IMR-90 (cell line): ENCODE results near the gene UNC93A. TPM values are rescaled to one million over a fixed set of nuclear protein-coding genes. Genes with fewer than 3 reads are reported as not detected.

Experiments used
- ATAC-seq: fragments of 200-7000 bp; cut with Tn5 transposase; 2 replicates; pipeline ENCODE4 v1.9.1; 2020; ENCODE audit warnings: low read depth, mild to moderate bottlenecking, moderate library complexity
- BruUV-seq: library from RNA; stranded (reverse); fragments of 400-500 nt; replicated peaks from 2 replicates; lab custom pipeline; 2021; lab: Mats Ljungman, UMichigan
- CTCF ChIA-PET: fragments of 300-600 bp; formaldehyde crosslinking; extraction: SDS; loops from one replicate; lab custom pipeline; 2021; ENCODE audit warnings: antibody characterized with exemption; lab: Yijun Ruan, JAX
- POLR2A ChIA-PET: fragments of 300-600 bp; sonication (Branson Sonifier 250); formaldehyde crosslinking; loops from one replicate; lab custom pipeline; 2022; ENCODE audit warnings: antibody characterized with exemption; ENCODE audit not compliant: unreplicated experiment; lab: Charles Lee
- DNase-seq: peaks from one replicate; pipeline ENCODE4 v3.0.0; 2013
- H2AFZ ChIP-seq: replicated peaks from 2 replicates; pipeline ENCODE3; 2013; ENCODE audit warnings: low read length, mild to moderate bottlenecking; ENCODE audit not compliant: poor library complexity
- H2AK5ac ChIP-seq: 2 replicates; pipeline ENCODE4 v1.6.1; 2013; ENCODE audit warnings: low read depth, low read length, inconsistent platforms
- H2AK9ac ChIP-seq: replicated peaks from 2 replicates; pipeline ENCODE3; 2013; ENCODE audit warnings: mild to moderate bottlenecking, low read depth, low read length, moderate library complexity; ENCODE audit not compliant: poor library complexity
- H2BK120ac ChIP-seq: 2 replicates; pipeline ENCODE4 v1.6.1; 2013; ENCODE audit warnings: low read depth, low read length, inconsistent platforms
- H2BK15ac ChIP-seq: 3 replicates; pipeline ENCODE4 v1.6.1; 2013; ENCODE audit warnings: low read depth, low read length, inconsistent platforms
- H2BK20ac ChIP-seq: 2 replicates; pipeline ENCODE4 v1.6.1; 2013; ENCODE audit warnings: low read depth, mild to moderate bottlenecking, inconsistent platforms, low read length, moderate library complexity
- H2BK5ac ChIP-seq: 2 replicates; pipeline ENCODE4 v1.6.1; 2013; ENCODE audit warnings: mild to moderate bottlenecking, low read depth, low read length, inconsistent platforms; ENCODE audit not compliant: poor library complexity, severe bottlenecking
- H3K14ac ChIP-seq: replicated peaks from 2 replicates; pipeline ENCODE4 v1.6.1; 2013; ENCODE audit warnings: low read depth, low read length, inconsistent platforms
- H3K18ac ChIP-seq: 2 replicates; pipeline ENCODE4 v1.6.1; 2013; ENCODE audit warnings: low read depth, low read length, control low read depth
- H3K23ac ChIP-seq: 2 replicates; pipeline ENCODE4 v1.6.1; 2013; ENCODE audit warnings: low read depth, low read length, inconsistent platforms
- H3K27ac ChIP-seq: 2 replicates; pipeline ENCODE4 v1.5.1; 2013; ENCODE audit warnings: mild to moderate bottlenecking, control low read depth, low read length; ENCODE audit not compliant: insufficient read depth
- H3K27me3 ChIP-seq: 2 replicates; pipeline ENCODE4 v1.6.1; 2013; ENCODE audit warnings: low read length; ENCODE audit not compliant: control insufficient read depth, insufficient read depth
- H3K36me3 ChIP-seq: 2 replicates; pipeline ENCODE4 v1.6.1; 2013; ENCODE audit warnings: low read length, mixed read lengths; ENCODE audit not compliant: control insufficient read depth, insufficient read depth
- H3K4ac ChIP-seq: 2 replicates; pipeline ENCODE4 v1.6.1; 2013; ENCODE audit warnings: low read depth, low read length, inconsistent platforms
- H3K4me1 ChIP-seq: 2 replicates; pipeline ENCODE4 v1.6.1; 2013; ENCODE audit warnings: low read length, mixed read lengths; ENCODE audit not compliant: control insufficient read depth, insufficient read depth
- H3K4me2 ChIP-seq: 2 replicates; pipeline ENCODE4 v1.6.1; 2013; ENCODE audit warnings: low read depth, mild to moderate bottlenecking, control low read depth, low read length, moderate library complexity
- H3K4me3 ChIP-seq: 2 replicates; pipeline ENCODE4 v1.5.1; 2013; ENCODE audit warnings: low read depth, mild to moderate bottlenecking, control low read depth, low read length, moderate library complexity; ENCODE audit not compliant: insufficient read depth
- H3K56ac ChIP-seq: 2 replicates; pipeline ENCODE4 v1.6.1; 2013; ENCODE audit warnings: low read length, inconsistent platforms; ENCODE audit not compliant: insufficient read depth; ENCODE audit errors: extremely low read depth
- H3K79me1 ChIP-seq, 2 experiments: 2 replicates each; pipeline ENCODE4 v1.6.1; 2013; ENCODE audit warnings: low read length in 2 of 2, inconsistent platforms in 1 of 2, low read depth in 1 of 2
- H3K9ac ChIP-seq: 2 replicates; pipeline ENCODE4 v1.6.1; 2013; ENCODE audit warnings: low read depth, low read length, control low read depth
- H3K9me1 ChIP-seq: 2 replicates; pipeline ENCODE4 v1.6.1; 2013; ENCODE audit warnings: low read length, inconsistent platforms; ENCODE audit not compliant: insufficient read depth
- H3K9me3 ChIP-seq: 2 replicates; pipeline ENCODE4 v1.6.1; 2013; ENCODE audit warnings: low read length; ENCODE audit not compliant: control insufficient read depth, insufficient read depth
- H4K20me1 ChIP-seq: 2 replicates; pipeline ENCODE4 v1.6.1; 2013; ENCODE audit warnings: low read length, inconsistent platforms; ENCODE audit not compliant: insufficient read depth
- H4K5ac ChIP-seq: 2 replicates; pipeline ENCODE4 v1.6.1; 2013; ENCODE audit warnings: mild to moderate bottlenecking, low read depth, low read length, control low read depth
- H4K8ac ChIP-seq, 2 experiments: 2 replicates each; pipeline ENCODE4 v1.6.1; 2013; ENCODE audit warnings: low read depth in 2 of 2, low read length in 2 of 2, control low read depth in 1 of 2, inconsistent platforms in 1 of 2
- H4K91ac ChIP-seq: 2 replicates; pipeline ENCODE4 v1.6.1; 2013; ENCODE audit warnings: low read depth, low read length, inconsistent platforms; ENCODE audit not compliant: insufficient read depth
- BHLHE40 ChIP-seq: fragments of 150-350 bp; IDR thresholded peaks from 2 replicates; pipeline ENCODE4 v1.6.1; 2016; ENCODE audit warnings: mild to moderate bottlenecking, low read depth, low read length
- CEBPB ChIP-seq: IDR thresholded peaks from 2 replicates; pipeline ENCODE4 v1.6.1; 2012; ENCODE audit warnings: low read depth, low read length, improper control_type of control experiment
- FOS ChIP-seq: fragments of 150-350 bp; IDR thresholded peaks from 2 replicates; pipeline ENCODE4 v1.6.1; 2016; ENCODE audit warnings: low read depth, low read length
- MAFK ChIP-seq: IDR thresholded peaks from 2 replicates; pipeline ENCODE4 v1.6.1; 2012; ENCODE audit warnings: low read depth, low read length, improper control_type of control experiment
- MAZ ChIP-seq: IDR thresholded peaks from 2 replicates; pipeline ENCODE4 v1.6.1; 2012; ENCODE audit warnings: low read depth, mild to moderate bottlenecking, low read length, improper control_type of control experiment, moderate library complexity, borderline replicate concordance
- MXI1 ChIP-seq: IDR thresholded peaks from 2 replicates; pipeline ENCODE4 v1.6.1; 2012; ENCODE audit warnings: low read depth, mild to moderate bottlenecking, low read length, moderate library complexity, borderline replicate concordance
- NFE2L2 ChIP-seq: fragments of 150-350 bp; IDR thresholded peaks from 2 replicates; pipeline ENCODE4 v1.6.1; 2016; ENCODE audit warnings: low read depth, mild to moderate bottlenecking, low read length
- POLR2A ChIP-seq: IDR thresholded peaks from 2 replicates; pipeline ENCODE4 v1.6.1; 2012; ENCODE audit warnings: mild to moderate bottlenecking, low read depth, low read length
- RAD21 ChIP-seq: IDR thresholded peaks from 2 replicates; pipeline ENCODE4 v1.6.1; 2012; ENCODE audit warnings: low read length, improper control_type of control experiment
- RCOR1 ChIP-seq: IDR thresholded peaks from 2 replicates; pipeline ENCODE4 v1.6.1; 2012; ENCODE audit warnings: mild to moderate bottlenecking, low read length, improper control_type of control experiment; ENCODE audit not compliant: insufficient replicate concordance
- RFX5 ChIP-seq: IDR thresholded peaks from 2 replicates; pipeline ENCODE4 v1.8.0; 2012; ENCODE audit warnings: low read depth, mild to moderate bottlenecking, low read length, moderate library complexity
- SMC3 ChIP-seq: fragments of 150-350 bp; IDR thresholded peaks from 2 replicates; pipeline ENCODE4 v1.6.1; 2016; ENCODE audit warnings: low read depth, mild to moderate bottlenecking, antibody characterized with exemption, low read length, moderate library complexity
- WGBS, 2 experiments: methylation state at CpG; one replicate each; pipeline versions ENCODE4 v1.1.5 to v1.1.7; 2013; ENCODE audit warnings: missing lambda C conversion rate in 2 of 2; ENCODE audit not compliant: insufficient read length in 1 of 2; ENCODE audit errors: extremely low coverage in 2 of 2; 5-methylcytosine and 5-hydroxymethylcytosine counted together
- dilution Hi-C: fragments of 300-500 bp; cut with HindIII; formaldehyde crosslinking; loops from one replicate; pipeline ENCODE4 v1.14.3; 2018; ENCODE audit warnings: low sequenced_read_pairs; ENCODE audit not compliant: unreplicated experiment
- in situ Hi-C: fragments of 300-500 bp; cut with MboI; formaldehyde crosslinking; loops from 3 replicates; pipeline ENCODE4 v1.14.3; 2019; ENCODE audit warnings: low sequenced_read_pairs, inconsistent platforms, mixed read lengths
- intact Hi-C: fragments of 100-400 bp; cut with micrococcal nuclease; formaldehyde crosslinking; loops from 2 replicates; pipeline ENCODE4 v1.10.0; 2022
- polyA plus RNA-seq, 3 experiments: library from polyadenylated mRNA; depleted of rRNA; stranded (reverse); fragments of >200 nt; gene quantifications; 2 replicates each; pipeline ENCODE4 v1.2.3, GENCODE V29; 2012; ENCODE audit warnings: low replicate concordance in 1 of 3
- total RNA-seq: library from RNA; depleted of rRNA; stranded (reverse); fragments of >200 nt; gene quantifications from 2 replicates; pipeline ENCODE4 v1.2.3, GENCODE V29; 2012
- TF ChIP-seq, protein P1 (sequence below): fragments of 150-350 bp; IDR thresholded peaks from 2 replicates; pipeline ENCODE4 v1.6.1; 2016; ENCODE audit warnings: low read depth, mild to moderate bottlenecking, low read length, moderate library complexity, borderline replicate concordance
- TF ChIP-seq, protein P2 (sequence below): fragments of 150-350 bp; IDR thresholded peaks from 2 replicates; pipeline ENCODE4 v1.6.1; 2017; ENCODE audit warnings: mild to moderate bottlenecking, antibody characterized with exemption, low read length, low read depth

The UNC93A gene
- total and polyA plus RNA-seq, 2 of the 4 experiments (the other 2 are of a cell fraction): not detected

DNA sequence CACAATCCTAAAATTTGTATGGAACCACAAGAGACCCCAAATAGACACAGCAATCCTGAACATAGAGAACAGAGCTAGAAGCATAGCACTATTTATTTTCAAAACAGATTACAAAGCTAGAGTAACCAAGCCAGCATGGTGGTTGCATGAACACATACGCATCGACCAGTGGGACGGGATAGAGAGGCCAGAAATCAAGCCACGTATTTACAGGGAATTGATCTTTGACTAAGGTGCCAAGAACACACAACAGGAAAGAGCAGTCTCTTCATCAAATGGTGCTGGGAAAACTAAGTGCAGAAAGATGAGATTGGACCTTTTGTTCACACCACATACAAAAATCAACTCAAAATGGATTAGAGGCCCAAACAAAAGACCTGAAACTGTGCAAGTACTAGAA lies 54.8 kb downstream of the UNC93A start:
- Histone ChIP-seq H3K27me3 (no peaks in the 10 kb centered on the region), H3K4me2 (no peak overlapping the region), H2AFZ (no peak overlapping the region), H3K14ac (no peak overlapping the region), H3K4me1 (no peaks in the 10 kb centered on the region), H3K27ac (no peak overlapping the region), H3K18ac (no peak overlapping the region), H4K20me1 (no peaks in the 10 kb centered on the region), H3K36me3 (no peaks in the 10 kb centered on the region), H2BK5ac (no peak overlapping the region), H2AK9ac (no peak overlapping the region), H3K9ac (no peak overlapping the region), H3K56ac (no peak overlapping the region), H3K79me1 (no peaks in the 10 kb centered on the region), H4K91ac (no peak overlapping the region), H3K4ac (no peak overlapping the region), H4K5ac (no peak overlapping the region), H3K23ac (no peak overlapping the region), H3K9me3 (peaks cover 21% of the 10 kb centered on the region), H3K4me3 (no peak overlapping the region), H2BK120ac (no peak overlapping the region), H4K8ac (no peak overlapping the region), H2BK20ac (no peak overlapping the region), H2BK15ac (no peak overlapping the region), H2AK5ac (no peak overlapping the region), H3K9me1 (no peaks in the 10 kb centered on the region)
- in situ Hi-C loops (no loop called here), dilution Hi-C loops (no loop called here), intact Hi-C loops (no loop called here)
- TF ChIP-seq, protein P1, sequence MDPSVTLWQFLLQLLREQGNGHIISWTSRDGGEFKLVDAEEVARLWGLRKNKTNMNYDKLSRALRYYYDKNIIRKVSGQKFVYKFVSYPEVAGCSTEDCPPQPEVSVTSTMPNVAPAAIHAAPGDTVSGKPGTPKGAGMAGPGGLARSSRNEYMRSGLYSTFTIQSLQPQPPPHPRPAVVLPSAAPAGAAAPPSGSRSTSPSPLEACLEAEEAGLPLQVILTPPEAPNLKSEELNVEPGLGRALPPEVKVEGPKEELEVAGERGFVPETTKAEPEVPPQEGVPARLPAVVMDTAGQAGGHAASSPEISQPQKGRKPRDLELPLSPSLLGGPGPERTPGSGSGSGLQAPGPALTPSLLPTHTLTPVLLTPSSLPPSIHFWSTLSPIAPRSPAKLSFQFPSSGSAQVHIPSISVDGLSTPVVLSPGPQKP: no peak
- TF ChIP-seq RAD21: no peak
- no peak for TF ChIP-seq RCOR1
- TF ChIP-seq MAZ: no peak
- TF ChIP-seq, protein P2, sequence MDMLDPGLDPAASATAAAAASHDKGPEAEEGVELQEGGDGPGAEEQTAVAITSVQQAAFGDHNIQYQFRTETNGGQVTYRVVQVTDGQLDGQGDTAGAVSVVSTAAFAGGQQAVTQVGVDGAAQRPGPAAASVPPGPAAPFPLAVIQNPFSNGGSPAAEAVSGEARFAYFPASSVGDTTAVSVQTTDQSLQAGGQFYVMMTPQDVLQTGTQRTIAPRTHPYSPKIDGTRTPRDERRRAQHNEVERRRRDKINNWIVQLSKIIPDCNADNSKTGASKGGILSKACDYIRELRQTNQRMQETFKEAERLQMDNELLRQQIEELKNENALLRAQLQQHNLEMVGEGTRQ: no peak
- no peak for TF ChIP-seq MAFK
- no peak for TF ChIP-seq BHLHE40
- TF ChIP-seq POLR2A: no peak
- no peak for TF ChIP-seq CEBPB
- TF ChIP-seq MXI1: no peak
- TF ChIP-seq SMC3: no peak
- TF ChIP-seq NFE2L2: no peak
- no peak for TF ChIP-seq RFX5
- TF ChIP-seq FOS: no peak
- WGBS, 2 experiments: 50% methylated on average over 2 of the region's 4 CpGs; no CpG with 5 or more reads in 1 of the 2 experiments
- ChIA-PET CTCF (no interaction called here), POLR2A (no interaction called here)
- no TSS peak for BruUV-seq
- ATAC-seq: no peak
- no peak for DNase-seq
